GM12878 (cell line): ENCODE data around the gene ADGRL2. TPM values are rescaled to one million over a fixed set of nuclear protein-coding genes. Genes with fewer than 3 reads are reported as not detected.

Experiments used
- ATAC-seq: fragments of 200-7000 bp; cut with Tn5 transposase; 3 replicates; pipeline ENCODE4 v1.9.1; 2020; ENCODE audit warnings: mild to moderate bottlenecking, moderate library complexity
- BruUV-seq: library from RNA; stranded (reverse); fragments of 400-500 nt; replicated peaks from 2 replicates; lab custom pipeline; 2021; lab: Mats Ljungman, UMichigan
- CTCF ChIA-PET: fragments of 300-600 bp; sonication (Branson Sonifier 250); formaldehyde crosslinking; extraction: SDS; loops from one replicate; lab custom pipeline; 2021; ENCODE audit warnings: inconsistent platforms; lab: Yijun Ruan, JAX
- POLR2A ChIA-PET: fragments of 350-600 bp; formaldehyde crosslinking; extraction: SDS; loops from one replicate; lab custom pipeline; 2021; ENCODE audit warnings: inconsistent platforms; lab: Charles Lee
- RAD21 ChIA-PET: fragments of 300-600 bp; sonication (Branson Sonifier 250); formaldehyde crosslinking; loops from one replicate; lab custom pipeline; 2023; ENCODE audit warnings: antibody characterized with exemption; ENCODE audit not compliant: unreplicated experiment; lab: Charles Lee
- SMC1A ChIA-PET: fragments of 300-600 bp; sonication (Branson Sonifier 250); formaldehyde crosslinking; loops from one replicate; lab custom pipeline; 2023; ENCODE audit not compliant: unreplicated experiment, uncharacterized antibody; lab: Charles Lee
- DNase-seq: peaks from one replicate; pipeline ENCODE4 v3.0.0-alpha.2; 2011; ENCODE audit warnings: low read depth, low spot score
- FAIRE-seq: peaks from 3 replicates; lab custom pipeline; 2011; peaks lifted over from hg19 to GRCh38; lab: Jason Lieb, UNC
- H2AFZ ChIP-seq: 2 replicates; pipeline ENCODE4 v1.6.0; 2011; ENCODE audit warnings: low read depth, low read length, control low read depth; ENCODE audit not compliant: control insufficient read depth
- H3K27ac ChIP-seq: 2 replicates; pipeline ENCODE4 v1.5.1; 2011; ENCODE audit warnings: control low read depth; ENCODE audit not compliant: control insufficient read depth, insufficient read depth
- H3K27me3 ChIP-seq, 2 experiments: replicated peaks in 1 of 2; 2 replicates each; pipeline versions ENCODE4 v1.6.0 to v1.6.1; 2011; ENCODE audit warnings: low read length in 1 of 2; ENCODE audit not compliant: control insufficient read depth in 2 of 2, insufficient read depth in 2 of 2
- H3K36me3 ChIP-seq, 2 experiments: 2 replicates each; pipeline ENCODE4 v1.5.1; 2011; ENCODE audit warnings: low read length in 1 of 2; ENCODE audit not compliant: control insufficient read depth in 2 of 2, insufficient read depth in 2 of 2
- H3K4me1 ChIP-seq: 2 replicates; pipeline ENCODE4 v1.6.1; 2011; ENCODE audit warnings: mild to moderate bottlenecking, low read length, moderate library complexity, mixed read lengths; ENCODE audit not compliant: control insufficient read depth, insufficient read depth
- H3K4me2 ChIP-seq: 2 replicates; pipeline ENCODE4 v1.6.0; 2011; ENCODE audit warnings: control low read depth; ENCODE audit not compliant: control insufficient read depth, insufficient read depth
- H3K4me3 ChIP-seq: fragments of 200-600 bp; sonication (generic); 2 replicates; pipeline ENCODE4 v1.5.1; 2016
- H3K79me2 ChIP-seq: 2 replicates; pipeline ENCODE4 v1.6.0; 2011; ENCODE audit warnings: low read length; ENCODE audit not compliant: control insufficient read depth, insufficient read depth
- H3K9ac ChIP-seq: 2 replicates; pipeline ENCODE4 v1.8.0; 2011; ENCODE audit warnings: low read length, control low read depth, mixed read lengths; ENCODE audit not compliant: control insufficient read depth, insufficient read depth
- H3K9me3 ChIP-seq: replicated peaks from 3 replicates; pipeline ENCODE4 v1.5.1; 2011; ENCODE audit warnings: mild to moderate bottlenecking, low read length; ENCODE audit not compliant: control insufficient read depth, insufficient read depth
- H4K20me1 ChIP-seq: 2 replicates; pipeline ENCODE4 v1.6.0; 2011; ENCODE audit not compliant: control insufficient read depth, insufficient read depth
- BMI1 ChIP-seq: fragments of 450-650 bp; IDR thresholded peaks from 2 replicates; pipeline ENCODE4 v1.6.1; 2016; ENCODE audit warnings: mild to moderate bottlenecking, moderate library complexity, borderline replicate concordance
- CBX3 ChIP-seq: fragments of 200-600 bp; sonication (generic); IDR thresholded peaks from 2 replicates; pipeline ENCODE4 v1.6.1; 2016; ENCODE audit warnings: low read depth, borderline replicate concordance
- DPF2 ChIP-seq: fragments of 450-650 bp; IDR thresholded peaks from 2 replicates; pipeline ENCODE4 v1.6.1; 2017; ENCODE audit warnings: mild to moderate bottlenecking
- HCFC1 ChIP-seq: fragments of 150-350 bp; IDR thresholded peaks from 2 replicates; pipeline ENCODE4 v1.6.1; 2014; ENCODE audit warnings: low read length
- LARP7 ChIP-seq: fragments of 450-650 bp; IDR thresholded peaks from 2 replicates; pipeline ENCODE4 v1.6.1; 2017; ENCODE audit warnings: mild to moderate bottlenecking
- NFYA ChIP-seq: IDR thresholded peaks from 2 replicates; pipeline ENCODE4 v1.6.1; 2011; ENCODE audit warnings: low read depth, mild to moderate bottlenecking, low read length, improper control_type of control experiment, borderline replicate concordance
- RAD21 ChIP-seq: IDR thresholded peaks from 2 replicates; pipeline ENCODE4 v1.6.1; 2011; ENCODE audit warnings: mild to moderate bottlenecking, low read depth, low read length, moderate library complexity; ENCODE audit not compliant: insufficient read depth
- RAD51 ChIP-seq: fragments of 450-650 bp; IDR thresholded peaks from 2 replicates; pipeline ENCODE4 v1.6.1; 2016; ENCODE audit warnings: moderate library complexity, mild to moderate bottlenecking, inconsistent platforms
- RBBP5 ChIP-seq: fragments of 200-600 bp; sonication (generic); conservative IDR thresholded peaks from 2 replicates; pipeline ENCODE4 v1.6.1; 2016
- SP1 ChIP-seq: IDR thresholded peaks from one replicate; pipeline ENCODE4 v1.6.1; 2011; ENCODE audit warnings: low read depth, low read length
- WGBS: methylation state at CpG from one replicate; pipeline ENCODE4 v1.1.6; 2016; ENCODE audit warnings: low lambda C conversion rate; ENCODE audit not compliant: insufficient replicate concordance, insufficient coverage; ENCODE audit errors: missing lambda C conversion rate; 5-methylcytosine and 5-hydroxymethylcytosine counted together
- in situ Hi-C: fragments of 300-500 bp; cut with MboI; formaldehyde crosslinking; loops from 9 replicates; pipeline ENCODE4 v1.14.3; 2018; ENCODE audit warnings: mixed read lengths
- intact Hi-C: fragments of 100-400 bp; cut with micrococcal nuclease; formaldehyde crosslinking; loops from one replicate; pipeline ENCODE4 v1.14.2; 2022; ENCODE audit not compliant: unreplicated experiment
- polyA plus RNA-seq, 11 experiments: library from polyadenylated mRNA; depleted of rRNA in 4 of 11; unstranded in 6 of 11; stranded (reverse) in 5 of 11; fragments of >200 nt; fragmentation: Nextera tagmentation in 4 of 11; fragmentation: Illumina TruSeq in 1 of 11; extraction: Ambion mirVana in 4 of 11; extraction: Trizol in 1 of 11; gene quantifications; 1 replicate in 1 of 11; 2 replicates in 10 of 11; pipeline versions ENCODE4 v1.2.1 to v1.2.3, GENCODE V29; 2011 to 2016; ENCODE audit warnings: inconsistent platforms in 2 of 11, missing spikeins in 2 of 11, low read depth in 1 of 11
- total RNA-seq, 4 experiments: library from RNA; depleted of rRNA in 3 of 4; stranded (reverse); fragments of >200 nt in 3 of 4; fragmentation: Illumina TruSeq in 1 of 4; extraction: Trizol in 1 of 4; gene quantifications; 2 replicates each; pipeline versions ENCODE4 v1.2.1 to v1.2.3, GENCODE V29; 2013 to 2021
- TF ChIP-seq, protein P1 (sequence below), 3 experiments: IDR thresholded peaks in 2 of 3; conservative IDR thresholded peaks in 1 of 3; 2 replicates each; pipeline ENCODE4 v1.5.1; 2011; ENCODE audit warnings: low read depth in 3 of 3, low read length in 3 of 3, mild to moderate bottlenecking in 3 of 3, control low read depth in 2 of 3, moderate library complexity in 2 of 3, inconsistent platforms in 1 of 3, mixed read lengths in 1 of 3; ENCODE audit not compliant: control insufficient read depth in 2 of 3, insufficient read depth in 1 of 3; ENCODE audit errors: extremely low read depth in 1 of 3
- TF ChIP-seq, protein P2 (sequence below): IDR thresholded peaks from 2 replicates; pipeline ENCODE4 v1.6.1; 2012; ENCODE audit warnings: low read depth, low read length, improper control_type of control experiment

Gene ADGRL2
- total and polyA plus RNA-seq, 10 of the 15 experiments (the other 5 are each of a cell fraction or from before 2014, with no cell fraction given) = 0.03 to 13.6 (median 0.21) TPM

DNA sequence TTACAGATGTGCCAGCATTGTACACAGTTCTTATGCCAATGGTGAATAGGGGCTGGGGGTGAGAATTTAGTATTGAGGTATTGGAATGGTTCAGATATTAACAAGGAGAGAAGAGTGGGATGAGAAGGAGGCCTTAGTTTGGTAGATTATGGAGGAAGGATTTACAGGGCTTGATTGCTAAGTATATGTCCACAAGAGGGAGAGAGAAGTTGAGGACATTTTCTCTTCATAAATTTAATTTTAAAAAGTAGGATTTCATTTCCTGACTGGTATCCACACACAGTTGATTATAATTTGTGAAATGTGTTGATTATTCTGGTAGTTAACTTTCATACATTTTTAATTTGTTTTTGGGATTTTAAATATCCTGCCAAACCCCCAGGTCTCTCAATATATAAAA is 213.0 kb downstream of the ADGRL2 start (continued):
- no peak for TF ChIP-seq NFYA

DNA sequence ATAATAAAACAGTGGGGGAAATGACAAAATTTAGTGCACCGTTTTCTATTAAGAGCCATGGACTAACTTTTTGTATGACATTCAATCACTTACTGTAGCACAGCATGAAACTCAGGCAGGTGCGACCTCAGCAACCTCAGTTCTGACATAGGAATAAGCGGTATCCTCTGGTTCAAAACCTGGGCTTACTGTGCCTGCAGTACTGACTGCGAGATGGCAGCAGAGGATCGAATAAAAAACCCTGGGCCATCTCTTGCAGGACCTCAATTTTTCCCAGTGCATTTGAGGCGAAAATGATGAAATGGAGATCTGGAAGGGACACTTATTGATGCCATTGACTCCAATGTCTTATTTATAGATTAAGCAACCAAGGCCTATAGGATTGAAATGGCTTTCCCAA is 214.7 kb downstream of the ADGRL2 start:
- ATAC-seq (peak; percentile 63), DNase-seq (no peak)
- Histone ChIP-seq H3K27me3 (no peaks in the 10 kb centered on the region), H3K4me2 (no peak overlapping the region), H3K4me3 (no peak overlapping the region), H4K20me1 (no peaks in the 10 kb centered on the region), H3K79me2 (no peaks in the 10 kb centered on the region), H3K9ac (no peak overlapping the region), H3K36me3 (no peaks in the 10 kb centered on the region)
- intact Hi-C loops (no loop called here), in situ Hi-C loops (no loop called here)
- WGBS = 26% methylated on average over 6 of the region's 6 CpGs
- ChIA-PET POLR2A (no interaction called here), CTCF (interaction anchor here (0.9 kb wide), 1 partner anchor 15 kb away, joined by 3 read pairs; no protein-coding TSS in a partner anchor)
- TF ChIP-seq LARP7 = no peak
- TF ChIP-seq RAD51 = no peak
- TF ChIP-seq, protein P1, sequence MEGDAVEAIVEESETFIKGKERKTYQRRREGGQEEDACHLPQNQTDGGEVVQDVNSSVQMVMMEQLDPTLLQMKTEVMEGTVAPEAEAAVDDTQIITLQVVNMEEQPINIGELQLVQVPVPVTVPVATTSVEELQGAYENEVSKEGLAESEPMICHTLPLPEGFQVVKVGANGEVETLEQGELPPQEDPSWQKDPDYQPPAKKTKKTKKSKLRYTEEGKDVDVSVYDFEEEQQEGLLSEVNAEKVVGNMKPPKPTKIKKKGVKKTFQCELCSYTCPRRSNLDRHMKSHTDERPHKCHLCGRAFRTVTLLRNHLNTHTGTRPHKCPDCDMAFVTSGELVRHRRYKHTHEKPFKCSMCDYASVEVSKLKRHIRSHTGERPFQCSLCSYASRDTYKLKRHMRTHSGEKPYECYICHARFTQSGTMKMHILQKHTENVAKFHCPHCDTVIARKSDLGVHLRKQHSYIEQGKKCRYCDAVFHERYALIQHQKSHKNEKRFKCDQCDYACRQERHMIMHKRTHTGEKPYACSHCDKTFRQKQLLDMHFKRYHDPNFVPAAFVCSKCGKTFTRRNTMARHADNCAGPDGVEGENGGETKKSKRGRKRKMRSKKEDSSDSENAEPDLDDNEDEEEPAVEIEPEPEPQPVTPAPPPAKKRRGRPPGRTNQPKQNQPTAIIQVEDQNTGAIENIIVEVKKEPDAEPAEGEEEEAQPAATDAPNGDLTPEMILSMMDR (IDR thresholded peaks at IDR 0.05 in 2 of 3, conservative IDR thresholded peaks at IDR 0.05 in 1 of 3; ENCODE audit: control insufficient read depth in 2 of 3, extremely low read depth in 1 of 3, insufficient read depth in 1 of 3, low read depth in 3 of 3, low read length in 3 of 3) = peak in 1 of 3 experiments; percentile 31; a peak in 2 of 6 replicates
- no peak for TF ChIP-seq HCFC1
- no peak for TF ChIP-seq DPF2
- no peak for TF ChIP-seq RBBP5
- TF ChIP-seq BMI1 = 0 out of 2 replicates have a peak, but pooled peaks have one; percentile 6
- TF ChIP-seq, protein P2, sequence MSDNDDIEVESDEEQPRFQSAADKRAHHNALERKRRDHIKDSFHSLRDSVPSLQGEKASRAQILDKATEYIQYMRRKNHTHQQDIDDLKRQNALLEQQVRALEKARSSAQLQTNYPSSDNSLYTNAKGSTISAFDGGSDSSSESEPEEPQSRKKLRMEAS = no peak
- TF ChIP-seq SP1 = no peak
- TF ChIP-seq CBX3 = no peak
- peak; percentile 28; the same call in 1 of the 2 replicates for TF ChIP-seq RAD21
- TF ChIP-seq, all 136 proteins: peak for 3
- no peak for FAIRE-seq
- ChIA-PET SMC1A (no interaction called here), RAD21 (interaction anchor here (0.9 kb wide), 1 partner anchor 466 kb away, joined by 3 read pairs; no protein-coding TSS in a partner anchor)
- H3K9me3 ChIP-seq = no peaks in the 10 kb centered on the region
- no TSS peak for BruUV-seq
- no peak overlapping the region for H3K27ac ChIP-seq
- no peak overlapping the region for H2AFZ ChIP-seq
- no peaks in the 10 kb centered on the region for H3K4me1 ChIP-seq
